ENCODE results near the gene TRPC6. TPM values are rescaled to one million over a fixed set of nuclear protein-coding genes. Genes with fewer than 3 reads are reported as not detected.

TRPC6 gene
- total RNA-seq, 1 donor from 2014 or later = not detected

DNA sequence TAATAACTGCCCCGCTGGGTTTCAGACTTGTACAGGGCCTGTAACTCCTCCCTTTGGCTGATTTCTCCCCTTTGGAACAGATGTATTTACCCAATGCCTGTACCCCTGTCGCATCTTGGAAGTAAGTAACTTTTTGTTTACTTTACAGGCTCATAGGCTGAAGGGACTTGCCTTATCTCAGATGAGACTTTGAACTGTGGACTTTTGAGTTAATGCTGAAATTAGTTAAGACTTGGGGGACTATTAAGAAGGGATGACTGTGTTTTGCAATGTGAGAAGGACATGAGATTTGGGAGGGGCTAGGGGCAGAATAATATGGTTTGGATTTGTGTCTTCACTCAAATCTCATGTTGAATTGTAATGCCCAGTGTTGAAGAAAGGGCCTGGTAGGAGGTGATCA is 62.0 kb downstream of the TRPC6 start:
- no peak for DNase-seq (ENCODE audit: low read depth)
- Histone ChIP-seq H3K36me3 (ENCODE audit: control insufficient read depth, insufficient read depth, low read length) (no peaks in the 10 kb centered on the region), H3K4me3 (ENCODE audit: low read depth, low read length) (no peak overlapping the region), H3K27me3 (ENCODE audit: control insufficient read depth, insufficient read depth, low read length) (no peaks in the 10 kb centered on the region)
- TF ChIP-seq, protein P1, sequence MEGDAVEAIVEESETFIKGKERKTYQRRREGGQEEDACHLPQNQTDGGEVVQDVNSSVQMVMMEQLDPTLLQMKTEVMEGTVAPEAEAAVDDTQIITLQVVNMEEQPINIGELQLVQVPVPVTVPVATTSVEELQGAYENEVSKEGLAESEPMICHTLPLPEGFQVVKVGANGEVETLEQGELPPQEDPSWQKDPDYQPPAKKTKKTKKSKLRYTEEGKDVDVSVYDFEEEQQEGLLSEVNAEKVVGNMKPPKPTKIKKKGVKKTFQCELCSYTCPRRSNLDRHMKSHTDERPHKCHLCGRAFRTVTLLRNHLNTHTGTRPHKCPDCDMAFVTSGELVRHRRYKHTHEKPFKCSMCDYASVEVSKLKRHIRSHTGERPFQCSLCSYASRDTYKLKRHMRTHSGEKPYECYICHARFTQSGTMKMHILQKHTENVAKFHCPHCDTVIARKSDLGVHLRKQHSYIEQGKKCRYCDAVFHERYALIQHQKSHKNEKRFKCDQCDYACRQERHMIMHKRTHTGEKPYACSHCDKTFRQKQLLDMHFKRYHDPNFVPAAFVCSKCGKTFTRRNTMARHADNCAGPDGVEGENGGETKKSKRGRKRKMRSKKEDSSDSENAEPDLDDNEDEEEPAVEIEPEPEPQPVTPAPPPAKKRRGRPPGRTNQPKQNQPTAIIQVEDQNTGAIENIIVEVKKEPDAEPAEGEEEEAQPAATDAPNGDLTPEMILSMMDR (IDR thresholded peaks at IDR 0.05; ENCODE audit: insufficient read depth, low read length, poor library complexity, severe bottlenecking) = no peak

DNA sequence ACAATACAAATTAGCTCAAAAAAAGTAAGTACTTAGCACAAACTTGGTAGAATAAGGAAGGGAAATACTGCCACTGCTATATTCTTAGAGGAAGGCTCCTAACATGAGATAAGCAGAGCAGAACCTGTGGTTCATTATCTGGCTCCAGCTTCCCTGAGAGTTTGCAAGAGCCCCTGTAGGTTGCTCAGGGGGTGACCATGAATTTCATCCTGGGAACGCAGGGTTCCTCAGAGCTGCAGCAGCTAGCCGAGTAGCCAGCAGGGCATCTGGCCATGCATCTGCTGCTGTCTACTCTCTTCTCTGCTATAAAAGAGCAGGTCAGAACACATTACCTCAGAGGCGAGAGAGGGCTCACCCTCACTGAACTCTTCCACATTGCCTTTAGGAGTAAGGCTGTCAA is 67.3 kb downstream of the TRPC6 start:
- TF ChIP-seq, protein P1 (IDR thresholded peaks at IDR 0.05; ENCODE audit: insufficient read depth, low read length, poor library complexity, severe bottlenecking) = no peak
- H3K27me3 ChIP-seq (ENCODE audit: control insufficient read depth, insufficient read depth, low read length) = no peaks in the 10 kb centered on the region

DNA sequence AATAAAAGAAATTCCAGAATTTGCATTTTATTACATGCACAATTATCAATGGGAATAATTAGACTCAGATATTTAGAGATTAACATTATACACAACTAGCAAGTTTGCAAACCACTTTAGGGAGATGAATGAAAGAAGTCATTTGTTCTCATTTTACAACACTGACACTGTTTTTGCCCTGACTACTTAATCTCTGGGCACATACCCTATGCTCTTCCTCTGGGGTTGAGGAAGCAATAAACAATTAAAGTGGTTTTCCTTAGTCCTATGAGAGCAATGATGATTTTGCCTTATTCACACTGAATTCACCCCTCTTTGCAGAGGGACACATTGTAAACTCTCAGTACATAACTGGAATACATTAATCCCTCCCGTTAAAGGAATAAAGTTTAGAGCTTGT is 72.7 kb downstream of the TRPC6 start:
- H3K27me3 ChIP-seq (ENCODE audit: control insufficient read depth, insufficient read depth, low read length) = no peaks in the 10 kb centered on the region
- no peak for DNase-seq (ENCODE audit: low read depth)
- TF ChIP-seq, protein P1 (IDR thresholded peaks at IDR 0.05; ENCODE audit: insufficient read depth, low read length, poor library complexity, severe bottlenecking) = no peak
- H3K36me3 ChIP-seq (ENCODE audit: control insufficient read depth, insufficient read depth, low read length) = no peaks in the 10 kb centered on the region
- H3K4me3 ChIP-seq (ENCODE audit: low read depth, low read length) = no peak overlapping the region

More for the DNA sequence above, 67.3 kb downstream of the TRPC6 start:
- Histone ChIP-seq H3K36me3 (ENCODE audit: control insufficient read depth, insufficient read depth, low read length) (no peaks in the 10 kb centered on the region), H3K4me3 (ENCODE audit: low read depth, low read length) (no peak overlapping the region)
- DNase-seq (ENCODE audit: low read depth) = no peak

DNA sequence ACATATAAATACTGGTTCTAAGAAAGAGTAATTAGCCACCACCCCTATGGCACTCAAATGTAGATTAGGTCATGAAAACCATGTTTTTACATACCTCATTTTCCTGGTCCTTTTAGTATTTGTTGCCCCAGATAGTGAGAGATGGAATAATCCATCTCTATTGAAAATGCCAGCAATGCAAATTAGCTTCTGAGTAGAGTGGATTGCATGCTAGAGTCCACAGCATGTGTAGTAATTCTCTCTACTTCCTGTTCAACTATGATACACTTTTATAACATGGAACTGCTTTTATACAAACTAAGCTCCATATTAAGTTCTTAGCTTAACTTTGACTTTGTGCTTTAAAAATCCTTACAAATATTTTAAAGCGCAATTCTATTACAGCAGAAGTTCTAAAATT is 73.2 kb downstream of the TRPC6 start:
- TF ChIP-seq, protein P1 (IDR thresholded peaks at IDR 0.05; ENCODE audit: insufficient read depth, low read length, poor library complexity, severe bottlenecking) = no peak
- DNase-seq (ENCODE audit: low read depth) = no peak
- Histone ChIP-seq H3K27me3 (ENCODE audit: control insufficient read depth, insufficient read depth, low read length) (no peaks in the 10 kb centered on the region), H3K4me3 (ENCODE audit: low read depth, low read length) (no peak overlapping the region), H3K36me3 (ENCODE audit: control insufficient read depth, insufficient read depth, low read length) (no peaks in the 10 kb centered on the region)

DNA sequence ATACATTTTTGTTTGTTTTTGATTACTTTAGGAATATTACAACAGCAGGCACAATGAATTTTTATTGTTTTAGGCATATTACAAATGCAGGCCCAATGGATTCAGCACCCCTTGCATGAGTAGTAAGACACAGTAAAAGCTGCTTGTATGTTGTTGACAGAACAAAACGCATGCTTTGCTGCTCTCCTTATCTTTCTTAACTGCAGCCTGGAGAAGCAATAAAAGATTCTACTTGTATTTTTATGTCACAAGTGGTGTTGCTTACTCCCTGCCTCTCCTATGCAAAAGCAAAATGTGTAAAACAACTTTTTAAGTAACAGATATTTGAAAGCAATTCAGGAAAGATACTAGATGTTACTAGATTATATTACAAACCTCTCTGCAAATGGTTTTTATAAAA is 73.9 kb downstream of the TRPC6 start:
- H3K27me3 ChIP-seq (ENCODE audit: control insufficient read depth, insufficient read depth, low read length) = no peaks in the 10 kb centered on the region
- TF ChIP-seq, protein P1 (IDR thresholded peaks at IDR 0.05; ENCODE audit: insufficient read depth, low read length, poor library complexity, severe bottlenecking) = no peak
- no peak overlapping the region for H3K4me3 ChIP-seq (ENCODE audit: low read depth, low read length)
- no peak for DNase-seq (ENCODE audit: low read depth)
- no peaks in the 10 kb centered on the region for H3K36me3 ChIP-seq (ENCODE audit: control insufficient read depth, insufficient read depth, low read length)

DNA sequence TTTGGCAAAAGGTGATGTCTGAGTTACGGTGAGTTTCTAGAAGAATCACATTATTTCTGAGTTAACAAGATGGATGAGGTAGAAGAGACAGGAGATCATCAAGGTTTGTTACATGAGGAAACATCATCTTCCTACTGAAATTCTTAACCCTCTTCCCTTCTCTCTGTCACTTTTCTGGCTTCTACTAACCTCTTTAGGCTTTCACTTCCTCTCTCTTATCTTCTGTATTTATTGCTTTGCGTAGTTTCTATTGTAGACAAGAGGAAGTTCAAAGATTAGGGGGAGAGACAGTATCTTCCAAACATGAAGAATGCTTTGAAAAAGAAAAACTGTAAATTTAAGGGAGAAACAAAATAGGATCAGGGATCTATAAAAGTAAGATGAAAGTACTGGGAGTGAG is 75.4 kb downstream of the TRPC6 start:
- TF ChIP-seq, protein P1 (IDR thresholded peaks at IDR 0.05; ENCODE audit: insufficient read depth, low read length, poor library complexity, severe bottlenecking) = no peak

More for the DNA sequence above, 75.4 kb downstream of the TRPC6 start:
- Histone ChIP-seq H3K36me3 (ENCODE audit: control insufficient read depth, insufficient read depth, low read length) (no peaks in the 10 kb centered on the region), H3K4me3 (ENCODE audit: low read depth, low read length) (no peak overlapping the region), H3K27me3 (ENCODE audit: control insufficient read depth, insufficient read depth, low read length) (no peaks in the 10 kb centered on the region)
- no peak for DNase-seq (ENCODE audit: low read depth)
